ENCODE results near the gene TFDP3.

TFDP3 gene

GRCh38 chrX:133218329-133218728 is at the start of gene TFDP3:
Gene TFDP3 (minus strand): TSS chrX:133218354. CDS start chrX:133218259, 95 bp downstream.
- no peak for DNase-seq (ENCODE audit: low spot score)

GRCh38 chrX:133267621-133268020 is 49.5 kb upstream of the TFDP3 start:
- DNase-seq (ENCODE audit: low spot score) = no peak

GRCh38 chrX:133265331-133265730 is 47.2 kb upstream of the TFDP3 start:
- no peak for DNase-seq (ENCODE audit: low spot score)

GRCh38 chrX:133258481-133258880 is 40.3 kb upstream of the TFDP3 start:
- no peak for DNase-seq (ENCODE audit: low spot score)

- no peak for DNase-seq (ENCODE audit: low spot score)
Measured at GRCh38 chrX:133254666-133255065, 36.5 kb upstream of the TFDP3 start.

- no peak for DNase-seq (ENCODE audit: low spot score)
Measured at GRCh38 chrX:133251204-133251603, 33.0 kb upstream of the TFDP3 start.

GRCh38 chrX:133250184-133251100 is 32.3 kb upstream of the TFDP3 start:
- no peak for DNase-seq (ENCODE audit: low spot score)

GRCh38 chrX:133249266-133250058 is 31.3 kb upstream of the TFDP3 start:
- DNase-seq (ENCODE audit: low spot score) = no peak

- DNase-seq (ENCODE audit: low spot score) = no peak
Measured at GRCh38 chrX:133248177-133248576, 30.0 kb upstream of the TFDP3 start.

- DNase-seq (ENCODE audit: low spot score) = no peak
Measured at GRCh38 chrX:133246921-133247320, 28.8 kb upstream of the TFDP3 start.

GRCh38 chrX:133235830-133236229 is 17.7 kb upstream of the TFDP3 start:
- DNase-seq (ENCODE audit: low spot score) = no peak

GRCh38 chrX:133232331-133232730 is 14.2 kb upstream of the TFDP3 start:
- DNase-seq (ENCODE audit: low spot score) = no peak

GRCh38 chrX:133229361-133229760 is 11.2 kb upstream of the TFDP3 start:
- DNase-seq (ENCODE audit: low spot score) = no peak

GRCh38 chrX:133215747-133216146 is 2.4 kb downstream of the TFDP3 start:
- no peak for DNase-seq (ENCODE audit: low spot score)

GRCh38 chrX:133215017-133215416 is 3.1 kb downstream of the TFDP3 start:
- no peak for DNase-seq (ENCODE audit: low spot score)

- DNase-seq (ENCODE audit: low spot score) = no peak
Measured at GRCh38 chrX:133214301-133214700, 3.9 kb downstream of the TFDP3 start.

- no peak for DNase-seq (ENCODE audit: low spot score)
Measured at GRCh38 chrX:133213117-133213516, 5.0 kb downstream of the TFDP3 start.

GRCh38 chrX:133207751-133208150 is 10.4 kb downstream of the TFDP3 start:
- no peak for DNase-seq (ENCODE audit: low spot score)

- no peak for DNase-seq (ENCODE audit: low spot score)
Measured at GRCh38 chrX:133191739-133192039, 26.5 kb downstream of the TFDP3 start.

GRCh38 chrX:133190877-133191738 is 27.0 kb downstream of the TFDP3 start:
- no peak for DNase-seq (ENCODE audit: low spot score)

GRCh38 chrX:133189195-133189594 is 29.0 kb downstream of the TFDP3 start:
- no peak for DNase-seq (ENCODE audit: low spot score)

- DNase-seq (ENCODE audit: low spot score) = no peak
Measured at GRCh38 chrX:133188631-133189030, 29.5 kb downstream of the TFDP3 start.
